Endodermal cell (in vitro differentiated cells): ENCODE measurements around the gene STYXL2. TPM values are rescaled to one million over a fixed set of nuclear protein-coding genes. Genes with fewer than 3 reads are reported as not detected.

ENCODE experiments used
- DNase-seq: peaks from one replicate; pipeline ENCODE4 v3.0.0-alpha.2; 2017
- H3K27ac ChIP-seq: 2 replicates; pipeline ENCODE4 v1.5.1; 2013; ENCODE audit warnings: mild to moderate bottlenecking, low read depth, low read length, moderate library complexity
- H3K27me3 ChIP-seq: 2 replicates; pipeline ENCODE4 v1.6.1; 2013; ENCODE audit warnings: mild to moderate bottlenecking, low read length, moderate library complexity; ENCODE audit not compliant: insufficient read depth, control insufficient read depth, poor library complexity, severe bottlenecking
- H3K36me3 ChIP-seq: 2 replicates; pipeline ENCODE4 v1.7.0; 2013; ENCODE audit warnings: mild to moderate bottlenecking, low read length, moderate library complexity; ENCODE audit not compliant: control insufficient read depth, insufficient read depth
- H3K4me1 ChIP-seq: one replicate; pipeline ENCODE4 v1.7.0; 2013; ENCODE audit warnings: low read length; ENCODE audit not compliant: control insufficient read depth, insufficient read depth
- H3K4me3 ChIP-seq: 2 replicates; pipeline ENCODE4 v1.5.1; 2013; ENCODE audit warnings: mild to moderate bottlenecking, low read length, moderate library complexity
- H3K9ac ChIP-seq: 2 replicates; pipeline ENCODE4 v1.6.1; 2013; ENCODE audit warnings: mild to moderate bottlenecking, low read length, moderate library complexity; ENCODE audit not compliant: poor library complexity, severe bottlenecking; ENCODE audit errors: extremely low read depth
- H3K9me3 ChIP-seq: 2 replicates; pipeline ENCODE4 v1.6.1; 2013; ENCODE audit warnings: mild to moderate bottlenecking, low read length, moderate library complexity; ENCODE audit not compliant: control insufficient read depth
- H3K27ac Mint-ChIP-seq: 2 replicates; pipeline ENCODE4 v1.8.0; 2020; ENCODE audit warnings: mixed read lengths
- H3K27me3 Mint-ChIP-seq: 2 replicates; pipeline ENCODE4 v1.8.0; 2021; ENCODE audit warnings: mild to moderate bottlenecking, mixed read lengths; ENCODE audit not compliant: insufficient read depth
- H3K36me3 Mint-ChIP-seq: 2 replicates; pipeline ENCODE4 v1.8.0; 2020; ENCODE audit warnings: low read depth, mixed read lengths
- H3K4me1 Mint-ChIP-seq: 2 replicates; pipeline ENCODE4 v1.8.0; 2020; ENCODE audit warnings: mixed read lengths
- H3K4me3 Mint-ChIP-seq: 2 replicates; pipeline ENCODE4 v1.8.0; 2020; ENCODE audit warnings: mild to moderate bottlenecking, moderate library complexity, mixed read lengths
- H3K9me3 Mint-ChIP-seq: 2 replicates; pipeline ENCODE4 v1.8.0; 2020; ENCODE audit warnings: mild to moderate bottlenecking, mixed read lengths
- WGBS, 2 experiments: methylation state at CpG; one replicate each; pipeline versions ENCODE4 v1.1.5 to v1.1.7; 2013; ENCODE audit warnings: missing lambda C conversion rate in 2 of 2, mixed read lengths in 1 of 2; ENCODE audit not compliant: insufficient coverage in 1 of 2, insufficient read length in 1 of 2; 5-methylcytosine and 5-hydroxymethylcytosine counted together
- long read RNA-seq, 4 experiments: library from polyadenylated mRNA in 2 of 4; library from RNA in 1 of 4; library from capped mRNA in 1 of 4; stranded (forward) in 3 of 4; unstranded in 1 of 4; transcript quantifications; one replicate each; pipeline ENCODE4 v2.0.0, GENCODE V29; 2020 to 2021; ENCODE audit warnings: inconsistent platforms in 1 of 4
- polyA plus RNA-seq, 2 experiments: library from polyadenylated mRNA; stranded (reverse); fragments of 50-300 nt; gene quantifications; one replicate each; pipeline ENCODE4 v1.2.3, GENCODE V29; 2013
- total RNA-seq, 2 donors: library from RNA; stranded (reverse); fragmentation: NEBNext Ultra II Directional in 1 of 2; extraction: Animal tissue kit (Norgen Biotek cat#: 25700) in 1 of 2; gene quantifications; 2 replicates in 1 of 2; 3 replicates in 1 of 2; pipeline ENCODE4 v1.2.1, GENCODE V29; 2021
- TF ChIP-seq, protein P1 (sequence below): fragments of 200-600 bp; sonication (generic); conservative IDR thresholded peaks from 2 replicates; pipeline ENCODE4 v1.5.0; 2021; ENCODE audit warnings: antibody characterized with exemption, mild to moderate bottlenecking

Gene STYXL2
- total RNA-seq: 1 to 10 TPM in 1 of 2 donors, under 1 TPM in 1; 0.99 to 5.2 TPM
- polyA plus RNA-seq (2013, experiment 1 of 2): 0.21 TPM
- 0.17 TPM for polyA plus RNA-seq (2013, experiment 2 of 2)
- long read RNA-seq, experiment 1, partial matches to known transcripts: 0 of 2 reads
- long read RNA-seq, experiment 1, other reads (novel, unspliced or antisense): 2 of 2 reads
- long read RNA-seq, experiment 2, partial matches to known transcripts: 0 of 2 reads
- long read RNA-seq, experiment 2, other reads (novel, unspliced or antisense): 2 of 2 reads
- long read RNA-seq, experiment 3, partial matches to known transcripts: 0 of 4 reads
- long read RNA-seq, experiment 3, other reads (novel, unspliced or antisense): 4 of 4 reads
- long read RNA-seq, experiment 4: 0 reads

DNA sequence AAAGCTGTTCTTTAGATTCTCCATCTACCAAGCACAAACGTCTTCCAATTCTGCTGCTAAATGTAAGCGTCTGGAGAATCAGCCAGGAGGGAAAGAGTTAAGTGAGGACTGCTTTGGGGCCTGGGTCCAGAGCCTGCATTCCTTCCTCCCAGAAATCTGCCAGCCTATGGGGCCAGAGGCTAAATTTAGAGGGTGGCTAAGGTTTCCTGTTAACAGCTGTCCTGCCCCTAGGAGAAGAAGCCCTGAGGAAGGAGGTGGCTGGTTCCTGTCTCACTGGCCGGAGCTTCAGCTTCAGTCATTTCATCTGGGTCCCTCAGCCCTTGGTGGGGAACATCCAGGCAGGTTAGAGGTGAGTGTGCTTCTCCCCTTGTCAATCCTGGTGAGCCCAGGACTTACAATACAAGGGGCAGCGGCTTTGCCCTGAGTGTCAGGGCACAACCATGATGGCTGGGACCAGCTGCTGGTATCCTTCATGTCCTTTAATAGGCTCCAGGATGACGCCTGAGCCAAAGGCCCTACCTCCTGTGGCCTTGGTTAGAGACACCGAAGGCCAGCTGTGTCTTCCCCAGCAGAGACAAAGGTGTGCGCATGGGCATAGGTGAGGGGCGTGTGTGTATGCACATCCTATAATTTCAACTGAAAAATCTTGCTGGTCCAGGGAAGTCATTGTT, at the start of gene STYXL2:
STYXL2 (plus strand) TSS at position 230 of the 671 bp plus-strand sequence. CDS start 775 bp downstream, outside the sequence.
- H3K9me3 ChIP-seq: no peaks in the 10 kb centered on the region
- H3K27ac ChIP-seq: no peak within 1 kb of the TSS
- no peak within 1 kb of the TSS for H3K4me3 Mint-ChIP-seq
- H3K4me3 ChIP-seq: no peak within 1 kb of the TSS
- peaks cover 8% of the 10 kb centered on the region for H3K4me1 Mint-ChIP-seq
- no peaks in the 10 kb centered on the region for H3K36me3 Mint-ChIP-seq
- H3K27ac Mint-ChIP-seq: no peak within 1 kb of the TSS
- no peaks in the 10 kb centered on the region for H3K27me3 ChIP-seq
- peak; percentile 55 for DNase-seq
- WGBS, 2 experiments: 80 to 88% methylated on average over 5 to 8 of the region's 8 CpGs
- no peaks in the 10 kb centered on the region for H3K27me3 Mint-ChIP-seq
- H3K36me3 ChIP-seq: no peaks in the 10 kb centered on the region
- no peak within 1 kb of the TSS for H3K9ac ChIP-seq
- no peaks in the 10 kb centered on the region for H3K4me1 ChIP-seq
- H3K9me3 Mint-ChIP-seq: no peaks in the 10 kb centered on the region
- TF ChIP-seq, protein P1, sequence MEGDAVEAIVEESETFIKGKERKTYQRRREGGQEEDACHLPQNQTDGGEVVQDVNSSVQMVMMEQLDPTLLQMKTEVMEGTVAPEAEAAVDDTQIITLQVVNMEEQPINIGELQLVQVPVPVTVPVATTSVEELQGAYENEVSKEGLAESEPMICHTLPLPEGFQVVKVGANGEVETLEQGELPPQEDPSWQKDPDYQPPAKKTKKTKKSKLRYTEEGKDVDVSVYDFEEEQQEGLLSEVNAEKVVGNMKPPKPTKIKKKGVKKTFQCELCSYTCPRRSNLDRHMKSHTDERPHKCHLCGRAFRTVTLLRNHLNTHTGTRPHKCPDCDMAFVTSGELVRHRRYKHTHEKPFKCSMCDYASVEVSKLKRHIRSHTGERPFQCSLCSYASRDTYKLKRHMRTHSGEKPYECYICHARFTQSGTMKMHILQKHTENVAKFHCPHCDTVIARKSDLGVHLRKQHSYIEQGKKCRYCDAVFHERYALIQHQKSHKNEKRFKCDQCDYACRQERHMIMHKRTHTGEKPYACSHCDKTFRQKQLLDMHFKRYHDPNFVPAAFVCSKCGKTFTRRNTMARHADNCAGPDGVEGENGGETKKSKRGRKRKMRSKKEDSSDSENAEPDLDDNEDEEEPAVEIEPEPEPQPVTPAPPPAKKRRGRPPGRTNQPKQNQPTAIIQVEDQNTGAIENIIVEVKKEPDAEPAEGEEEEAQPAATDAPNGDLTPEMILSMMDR: no peak

DNA sequence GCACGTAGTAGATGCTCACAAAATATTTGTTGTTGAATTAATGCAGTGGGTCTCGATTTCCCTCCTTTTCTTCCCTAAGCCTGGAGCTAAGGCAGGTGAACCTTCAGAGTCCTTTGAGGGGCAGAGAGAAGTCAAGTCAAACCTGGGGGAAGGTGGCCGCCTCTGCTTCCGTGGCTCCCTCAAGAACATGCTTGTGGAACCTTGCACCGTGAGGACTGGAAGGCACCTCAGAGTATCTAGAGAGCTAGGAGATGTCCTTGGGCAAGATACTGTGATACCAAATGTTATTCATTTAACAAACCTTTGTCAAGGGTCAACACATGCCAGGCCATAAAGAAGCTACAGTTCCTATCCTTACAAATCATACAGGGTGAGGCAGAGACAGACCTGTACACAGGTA, 42.0 kb upstream of the STYXL2 start:
- H3K27ac Mint-ChIP-seq: no peak overlapping the region
- H3K27me3 Mint-ChIP-seq: peaks cover 8% of the 10 kb centered on the region
- H3K4me1 ChIP-seq: no peaks in the 10 kb centered on the region
- no peak overlapping the region for H3K4me3 ChIP-seq
- no peak for DNase-seq
- H3K9ac ChIP-seq: no peak overlapping the region
- H3K4me1 Mint-ChIP-seq: no peaks in the 10 kb centered on the region
- no peaks in the 10 kb centered on the region for H3K36me3 ChIP-seq
- H3K27me3 ChIP-seq: no peaks in the 10 kb centered on the region
- H3K36me3 Mint-ChIP-seq: no peaks in the 10 kb centered on the region
- TF ChIP-seq, protein P1: no peak
- no peaks in the 10 kb centered on the region for H3K9me3 ChIP-seq
- H3K4me3 Mint-ChIP-seq: no peak overlapping the region
- no peak overlapping the region for H3K27ac ChIP-seq
- 92% methylated on average over 4 to 5 of the region's 5 CpGs for WGBS, 2 experiments
- H3K9me3 Mint-ChIP-seq: no peaks in the 10 kb centered on the region

DNA sequence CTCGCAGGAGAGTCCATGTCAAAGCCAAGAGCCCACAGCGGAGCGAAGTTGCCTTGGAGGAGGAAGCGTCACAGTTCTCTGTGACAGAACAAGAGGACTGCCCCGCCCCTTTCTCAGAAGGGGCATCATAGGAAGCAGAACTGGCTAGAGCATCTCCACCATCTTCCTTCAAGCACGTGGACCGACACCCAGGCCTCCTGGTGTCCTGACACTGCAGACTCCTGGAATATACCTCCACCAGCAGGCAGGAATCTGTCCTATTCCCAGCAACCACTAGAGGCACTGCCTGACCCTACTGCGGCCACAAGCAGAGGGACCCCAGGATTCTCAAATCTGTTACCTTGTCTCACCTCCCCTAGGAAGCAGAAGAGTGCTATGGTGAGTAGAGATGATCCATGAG, 41.5 kb upstream of the STYXL2 start:
- H3K36me3 Mint-ChIP-seq: no peaks in the 10 kb centered on the region
- no peak overlapping the region for H3K27ac Mint-ChIP-seq
- DNase-seq: peak; percentile 86
- Histone ChIP-seq H3K4me3 (no peak overlapping the region), H3K27ac (no peak overlapping the region), H3K27me3 (no peaks in the 10 kb centered on the region), H3K4me1 (no peaks in the 10 kb centered on the region), H3K9ac (no peak overlapping the region), H3K9me3 (no peaks in the 10 kb centered on the region), H3K36me3 (no peaks in the 10 kb centered on the region)
- H3K9me3 Mint-ChIP-seq: no peaks in the 10 kb centered on the region
- TF ChIP-seq, protein P1: peak; percentile 92
- peaks cover 7% of the 10 kb centered on the region for H3K27me3 Mint-ChIP-seq
- no peaks in the 10 kb centered on the region for H3K4me1 Mint-ChIP-seq
- 74 to 79% methylated on average over 5 to 8 of the region's 8 CpGs for WGBS, 2 experiments
- no peak overlapping the region for H3K4me3 Mint-ChIP-seq
